CD4-positive, alpha-beta T cell treated with Interleukin-21 for 1 hour (primary cell): ENCODE measurements around the gene VASH1.
A peak's percentile ranks its signal among the peaks of the same experiment; 100 is the strongest.
"Not testable (repeated sequence)": the region's sequence is repeated elsewhere in the genome, so short reads cannot be mapped to it uniquely, and the experiment has no call there.

Experiments used
- DNase-seq: peaks from one replicate; pipeline ENCODE4 v3.0.0-alpha.2; 2020

The VASH1 gene

DNA sequence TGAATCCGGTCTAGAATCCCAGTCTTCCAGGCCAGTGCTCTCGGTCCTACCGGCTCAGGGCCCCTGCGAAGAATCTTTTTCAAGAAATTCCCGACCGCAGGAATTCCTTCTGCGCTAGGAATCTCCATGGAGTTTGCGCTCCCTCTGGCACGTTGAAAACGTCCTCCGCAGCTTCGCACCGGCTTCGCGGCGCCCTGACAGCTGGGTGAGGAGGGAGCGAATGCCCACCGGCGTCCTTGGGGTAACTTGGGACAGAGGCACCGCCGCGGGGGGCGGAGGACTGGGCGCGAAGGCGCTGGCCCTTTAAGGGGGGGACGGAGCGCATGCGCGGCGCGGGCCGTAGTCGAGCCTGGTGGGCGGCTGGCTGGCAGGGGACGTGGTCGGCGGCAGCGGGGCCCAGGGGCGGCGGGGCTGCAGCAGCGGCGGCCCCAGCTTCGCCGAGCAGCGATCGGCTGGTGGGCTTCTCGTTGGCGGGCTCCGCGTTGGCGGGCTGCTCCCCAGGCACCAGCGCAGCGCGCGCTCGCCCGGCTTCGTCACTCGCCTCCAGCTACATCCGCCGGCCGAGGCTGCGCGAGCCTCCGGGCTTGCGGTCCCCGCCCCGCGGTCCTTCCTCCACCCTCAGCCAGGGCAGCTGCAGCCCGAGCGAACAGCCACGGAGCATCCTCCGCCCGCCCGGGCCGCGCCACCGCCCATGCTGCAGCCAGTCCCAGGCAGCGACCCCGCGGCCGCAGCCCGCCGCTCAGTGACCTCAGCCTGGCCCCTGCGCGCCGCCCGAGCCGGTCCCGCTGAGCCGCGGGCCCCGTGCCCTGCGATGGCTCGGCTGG lies at the start of gene VASH1:
TSS of gene VASH1 (plus strand) at position 333 of the 824 bp plus-strand sequence. CDS start 1,354 bp downstream, outside the sequence.
- peak; percentile 58 for DNase-seq

GRCh38 chr14:76713121-76713520 lies 48.1 kb upstream of the VASH1 start:
- no peak for DNase-seq

DNA sequence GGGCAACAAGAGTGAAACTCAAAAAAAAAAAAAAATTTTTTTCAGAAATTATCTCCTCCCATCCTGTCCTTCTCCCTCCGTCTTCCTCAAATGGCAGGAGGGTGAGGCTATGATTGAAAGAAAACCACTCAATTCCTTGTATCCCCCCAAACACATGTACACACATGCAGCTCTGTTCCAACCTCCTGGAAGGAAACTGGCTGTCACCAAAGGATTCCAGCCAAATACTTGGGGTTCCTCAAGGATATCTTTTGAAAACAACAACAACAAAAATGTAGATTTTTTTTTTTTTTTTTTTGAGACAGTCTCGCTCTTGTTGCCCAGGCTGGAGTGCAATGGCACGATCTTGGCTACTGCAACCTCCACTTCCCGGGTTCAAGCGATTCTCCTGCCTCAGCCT lies 46.8 kb upstream of the VASH1 start:
- no peak for DNase-seq

DNA sequence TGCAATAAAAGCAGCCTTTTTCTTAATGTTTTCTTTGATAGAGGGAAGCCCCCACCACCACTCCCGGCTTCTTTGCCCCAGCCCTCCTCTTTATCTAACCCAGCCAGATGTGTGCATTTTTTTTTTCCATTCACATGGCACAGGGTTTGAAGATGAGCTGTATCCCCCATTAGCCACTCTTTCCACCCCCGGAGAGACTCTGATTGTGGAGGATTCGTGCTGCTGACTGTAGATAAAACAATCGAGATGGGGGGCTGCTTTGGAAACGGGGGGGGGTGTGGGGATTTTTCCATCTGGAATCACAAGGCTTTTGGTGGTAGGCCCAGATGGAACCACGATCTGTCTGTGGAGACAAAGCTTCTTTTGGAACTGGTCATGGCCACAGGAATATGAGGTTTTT lies 46.2 kb upstream of the VASH1 start:
- no peak for DNase-seq

DNA sequence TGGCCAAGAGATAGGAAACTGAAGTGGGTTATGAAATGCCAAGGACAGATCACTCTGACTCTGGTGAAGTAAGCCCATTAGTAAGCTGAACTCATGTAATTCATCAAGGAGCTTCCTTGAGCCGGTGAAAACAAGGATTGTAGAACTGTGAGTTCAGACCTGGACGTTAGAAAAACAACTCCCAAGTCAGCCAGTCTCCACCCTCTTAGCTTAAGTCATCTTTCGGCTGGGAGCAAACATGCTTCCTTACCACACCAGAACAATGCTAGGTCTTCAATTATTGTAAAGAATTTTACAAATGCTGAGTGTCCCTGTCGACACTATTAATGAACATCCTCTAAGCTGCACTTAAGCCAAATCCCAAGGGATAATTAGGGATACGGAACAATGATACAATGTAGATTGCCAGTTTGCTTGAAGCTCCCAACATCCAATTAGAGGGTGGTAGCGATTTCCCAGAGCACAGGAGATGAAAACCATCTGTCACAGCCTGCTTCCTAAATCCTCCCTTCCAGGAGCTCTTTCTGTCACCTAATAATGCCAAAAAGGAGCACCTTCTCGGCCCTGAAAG lies 45.7 kb upstream of the VASH1 start:
- DNase-seq: no peak

GRCh38 chr14:76716285-76716684 lies 45.0 kb upstream of the VASH1 start:
- DNase-seq: no peak

DNA sequence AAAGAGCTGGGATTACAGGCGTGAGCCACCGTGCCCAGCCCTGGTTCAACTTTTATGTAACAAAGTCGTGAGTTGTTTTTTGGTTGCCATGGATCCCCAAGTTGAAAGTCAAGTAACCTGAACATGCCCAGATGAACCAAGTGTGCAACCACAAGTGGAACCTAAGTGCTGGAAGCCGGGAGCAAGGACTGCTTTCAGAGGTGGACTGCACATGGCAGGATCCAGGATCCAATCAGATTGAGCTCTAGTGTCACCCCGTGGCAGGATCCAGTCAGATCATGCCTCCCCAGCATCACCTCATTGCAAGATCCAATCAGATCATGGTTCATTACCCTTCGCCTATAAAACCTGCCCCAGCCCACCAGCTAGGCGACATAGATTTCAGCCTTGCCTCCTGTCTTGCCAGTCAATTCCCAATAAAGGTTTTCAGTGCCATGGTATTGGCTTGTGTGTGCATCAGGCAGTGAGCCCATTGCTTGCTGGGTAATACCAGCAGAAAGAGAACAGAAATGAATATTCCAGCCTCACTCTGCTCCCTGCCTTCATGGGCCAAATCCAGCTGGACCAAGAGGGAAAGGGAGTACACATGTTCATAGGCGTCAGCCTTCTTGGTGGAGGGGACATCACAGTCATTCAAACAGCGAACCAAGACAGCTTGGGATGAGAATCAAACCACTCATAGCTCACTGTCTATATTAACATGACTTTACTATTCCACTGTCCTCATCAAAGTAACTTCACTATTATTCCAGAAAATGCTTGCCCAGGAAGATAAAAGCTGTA lies 43.6 kb upstream of the VASH1 start:
- DNase-seq: no peak

- DNase-seq: no peak
Observed at GRCh38 chr14:76718306-76719040, 42.8 kb upstream of the VASH1 start.

DNA sequence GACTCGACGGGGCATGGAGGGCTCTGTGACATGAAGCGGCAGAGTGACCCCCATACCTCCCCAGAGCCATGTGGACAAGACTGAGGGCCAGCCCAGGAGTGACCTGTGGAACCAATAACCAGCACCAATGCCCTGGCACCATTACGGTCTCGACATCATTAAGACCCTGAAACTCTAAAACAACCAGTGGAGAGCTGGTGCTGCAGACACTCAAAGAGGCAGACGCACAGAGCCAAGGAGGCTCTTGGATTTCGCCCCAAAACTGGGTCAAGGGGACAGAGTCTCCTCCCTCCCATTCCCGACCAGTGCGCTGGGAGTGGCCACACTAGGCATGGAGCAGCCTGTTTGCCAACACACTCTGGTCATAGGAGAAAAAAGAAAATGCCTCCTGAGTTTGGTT lies 41.6 kb upstream of the VASH1 start:
- no peak for DNase-seq

- no peak for DNase-seq
Observed at GRCh38 chr14:76720382-76720813, 40.9 kb upstream of the VASH1 start.

DNA sequence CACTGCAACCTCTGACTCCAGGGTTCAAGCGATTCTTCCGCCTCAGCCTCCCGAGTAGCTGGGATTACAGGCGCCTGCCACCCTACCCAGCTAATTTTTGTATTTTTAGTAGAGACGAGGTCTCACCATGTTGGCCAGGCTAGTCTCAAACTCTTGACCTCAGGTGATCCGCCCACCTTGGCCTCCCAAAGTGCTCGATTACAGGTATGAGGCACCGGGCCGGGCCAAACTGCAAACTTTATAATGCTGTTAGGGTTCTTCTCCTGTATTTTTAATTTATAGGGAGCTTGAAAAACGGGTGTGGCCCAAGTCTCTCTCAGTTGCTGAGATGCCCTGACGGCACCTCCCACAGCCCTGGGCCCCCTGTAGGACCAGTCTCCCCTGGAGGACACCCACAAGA lies 39.8 kb upstream of the VASH1 start:
- DNase-seq: not testable (repeated sequence)

DNA sequence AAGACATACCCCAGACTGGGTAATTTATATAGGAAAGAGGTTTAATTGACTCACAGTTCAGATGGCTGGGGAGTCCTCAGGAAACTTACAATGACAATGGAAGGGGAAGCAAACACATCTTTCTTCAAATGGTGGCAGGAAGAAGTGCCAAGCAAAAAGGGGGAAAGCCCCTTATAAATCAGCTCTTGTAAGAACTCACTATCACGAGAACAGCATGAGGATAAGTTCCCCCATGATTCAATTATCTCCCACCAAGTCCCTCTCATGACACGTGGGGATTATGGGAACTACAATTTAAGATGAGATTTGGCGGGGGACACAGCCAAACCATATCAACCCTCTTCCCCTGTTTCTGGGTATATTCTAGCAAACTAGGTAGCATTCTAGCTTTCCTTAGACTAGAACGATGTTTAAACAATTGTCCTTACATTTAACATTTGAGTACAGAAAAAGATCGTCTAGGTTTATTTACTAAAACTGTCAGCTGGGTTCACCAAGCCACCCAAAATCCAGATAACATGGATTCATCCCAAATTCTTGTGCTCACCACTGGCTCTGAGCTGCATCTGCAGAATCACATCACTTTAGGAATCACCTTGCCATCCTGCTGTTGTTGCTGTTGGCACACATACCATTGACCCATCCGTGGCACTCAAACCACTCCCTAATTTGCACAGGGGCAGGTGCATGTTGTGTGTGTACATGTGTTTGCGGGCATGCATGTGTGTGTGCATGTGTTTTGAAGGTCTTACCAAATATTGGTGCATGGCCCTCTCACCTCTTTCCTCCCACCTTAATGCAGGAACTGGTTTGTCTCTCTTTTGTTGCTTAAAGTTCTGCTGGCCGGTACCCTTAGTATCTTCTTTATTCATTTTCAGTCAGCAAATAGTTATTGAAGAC lies 36.4 kb upstream of the VASH1 start:
- no peak for DNase-seq

GRCh38 chr14:76726551-76726970 lies 34.7 kb upstream of the VASH1 start:
- DNase-seq: no peak

DNA sequence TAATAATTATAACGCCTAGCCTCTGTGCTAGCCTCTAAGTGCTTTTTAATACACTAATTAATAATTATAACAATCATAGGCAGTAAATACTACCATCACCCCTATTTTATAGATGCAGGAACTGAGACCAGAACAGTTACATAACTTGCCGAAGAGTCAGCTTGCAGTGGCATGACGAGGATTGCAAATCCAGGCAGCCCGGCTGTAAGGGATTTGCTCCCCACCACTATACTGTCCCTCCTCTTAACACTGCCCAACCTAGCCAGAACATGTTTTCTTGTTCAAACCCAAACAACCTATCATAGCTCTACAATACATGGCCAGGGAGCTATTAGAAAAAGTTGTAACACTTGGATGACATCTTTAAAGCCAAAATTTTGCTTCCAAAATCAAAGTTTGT lies 33.9 kb upstream of the VASH1 start:
- no peak for DNase-seq

- DNase-seq: no peak
Observed at GRCh38 chr14:76727901-76728300, 33.4 kb upstream of the VASH1 start.

GRCh38 chr14:76729258-76729657 lies 32.0 kb upstream of the VASH1 start:
- DNase-seq: no peak

DNA sequence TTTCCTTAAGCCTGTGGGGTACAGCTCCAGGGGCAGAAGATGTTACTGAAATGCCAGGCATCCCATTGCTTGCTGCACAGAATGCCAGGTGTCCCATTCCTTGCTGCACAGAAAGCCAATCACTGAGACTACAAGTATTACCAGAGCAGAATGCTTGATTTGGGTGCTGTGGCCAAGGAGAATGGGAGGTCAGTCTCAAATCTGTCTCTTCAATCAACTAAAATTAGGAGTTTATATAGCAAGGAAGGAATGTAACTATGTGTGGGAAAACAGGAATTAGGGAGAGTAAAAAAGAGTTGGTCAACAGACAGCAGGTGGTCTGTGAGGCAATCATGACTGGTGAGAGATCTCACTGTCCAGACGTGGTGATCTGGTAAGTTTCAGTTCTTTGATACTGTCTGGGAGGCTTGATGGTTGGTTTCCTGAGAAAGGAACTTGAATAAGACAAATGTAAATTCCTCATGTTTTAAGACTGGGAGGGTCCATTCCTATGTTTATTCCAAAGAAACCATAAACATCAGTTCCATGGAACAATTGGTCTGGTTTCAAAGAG lies 31.2 kb upstream of the VASH1 start:
- no peak for DNase-seq

DNA sequence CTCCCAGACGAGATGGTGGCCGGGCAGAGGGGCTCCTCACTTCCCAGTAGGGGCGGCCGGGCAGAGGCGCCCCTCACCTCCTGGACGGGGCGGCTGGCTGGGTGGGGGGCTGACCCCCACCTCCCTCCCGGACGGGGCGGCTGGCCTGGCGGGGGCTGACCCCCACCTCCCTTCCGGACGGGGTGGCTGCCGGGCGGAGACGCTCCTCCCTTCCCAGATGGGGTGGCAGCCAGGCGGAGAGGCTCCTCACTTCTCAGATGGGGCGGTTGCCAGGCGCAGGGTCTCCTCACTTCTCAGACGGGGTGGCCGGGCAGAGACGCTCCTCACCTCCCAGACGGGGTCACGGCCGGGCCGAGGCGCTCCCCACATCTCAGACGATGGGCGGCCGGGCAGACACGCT lies 26.8 kb upstream of the VASH1 start:
- not testable (repeated sequence) for DNase-seq

DNA sequence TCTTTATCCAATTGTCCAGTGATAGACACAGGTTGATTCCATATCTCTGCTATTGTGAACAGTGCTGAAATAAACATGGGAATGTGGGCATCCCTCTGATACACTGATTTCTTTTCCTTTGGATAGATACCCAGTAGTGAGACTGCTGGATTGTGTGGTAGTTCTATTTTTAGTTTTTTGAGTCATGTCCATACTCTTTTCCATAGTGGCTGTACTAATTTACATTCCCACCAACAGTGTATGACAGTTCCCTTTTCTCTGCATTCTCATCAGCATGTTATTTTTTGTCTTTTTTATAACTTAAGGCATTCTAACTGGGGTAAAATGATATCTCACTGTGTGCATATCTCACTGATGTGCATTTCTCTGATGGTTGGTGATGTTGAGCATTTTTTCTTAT lies 24.8 kb upstream of the VASH1 start:
- DNase-seq: no peak

- no peak for DNase-seq
Observed at GRCh38 chr14:76741074-76741473, 20.2 kb upstream of the VASH1 start.

DNA sequence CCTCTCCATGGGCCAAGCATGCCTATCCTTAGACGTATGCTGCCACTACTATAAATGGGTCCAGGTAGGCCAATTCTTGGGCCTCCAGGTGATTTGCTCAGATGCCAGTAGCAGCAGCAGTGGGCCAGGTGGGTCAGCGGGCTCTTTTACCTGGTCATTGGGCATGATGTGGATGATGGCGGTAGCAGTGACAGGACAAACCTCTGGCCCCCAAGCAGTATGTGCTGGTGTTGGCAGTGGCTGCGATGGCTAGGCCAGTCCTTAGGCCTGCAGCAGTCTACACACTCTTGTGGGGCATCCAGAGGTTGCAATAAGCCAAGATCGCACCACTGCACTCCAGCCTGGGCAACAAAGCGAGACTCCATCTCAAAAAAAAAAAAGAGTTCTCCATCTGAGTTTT lies 19.1 kb upstream of the VASH1 start:
- DNase-seq: no peak

DNA sequence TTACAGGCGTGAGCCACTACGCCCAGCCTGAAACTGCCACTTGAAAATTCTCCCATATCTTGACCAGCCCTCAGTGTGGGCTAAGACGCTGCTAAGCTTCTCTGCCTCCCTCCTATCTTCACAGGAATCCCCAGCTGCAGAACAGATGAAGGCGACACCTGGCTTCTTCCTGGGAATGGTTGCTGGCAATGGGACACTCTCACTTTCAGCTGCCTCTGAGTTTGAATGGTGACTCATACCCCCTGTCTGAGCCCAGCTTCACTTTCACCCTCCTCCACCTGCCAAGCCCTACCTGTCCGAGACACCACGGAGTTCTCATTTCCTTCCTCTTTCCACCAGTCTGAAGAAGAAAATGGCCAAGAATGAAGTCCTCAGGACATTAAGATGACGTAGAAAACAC lies 18.3 kb upstream of the VASH1 start:
- no peak for DNase-seq
